Right renal cortex interstitium (tissue), 3 donors: ENCODE measurements around the gene GAB2. TPM values are rescaled to one million over a fixed set of nuclear protein-coding genes. Genes with fewer than 3 reads are reported as not detected.
"Not testable (repeated sequence)": the region's sequence is repeated elsewhere in the genome, so short reads cannot be mapped to it uniquely, and the experiment has no call there.

ENCODE experiments used
- DNase-seq, 3 donors: peaks; one replicate each; pipeline ENCODE4 v3.0.0-alpha.2; 2013; ENCODE audit warnings: low read depth in 3 of 3, low spot score in 2 of 3
- polyA plus RNA-seq, 3 donors: library from polyadenylated mRNA; unstranded; fragments of 120-200 nt; gene quantifications; one replicate each; pipeline ENCODE4 v1.2.1, GENCODE V29; 2013; ENCODE audit not compliant: insufficient read length in 3 of 3

Gene GAB2
- polyA plus RNA-seq, 3 donors: 16.8 to 20.7 (median 17.0) TPM

GRCh38 chr11:78323363-78323762 is 94.3 kb downstream of the GAB2 start:
- no peak for DNase-seq

GRCh38 chr11:78319453-78319955 is 98.1 kb downstream of the GAB2 start:
- DNase-seq: peak in 1 of 3 donors; percentile 24

GRCh38 chr11:78318321-78319114 is 99.1 kb downstream of the GAB2 start:
- no peak for DNase-seq

GRCh38 chr11:78315724-78316123 is 101.9 kb downstream of the GAB2 start:
- no peak for DNase-seq

GRCh38 chr11:78314762-78315161 is 102.9 kb downstream of the GAB2 start:
- DNase-seq: no peak

GRCh38 chr11:78313898-78314297 is 103.7 kb downstream of the GAB2 start:
- DNase-seq: no peak

- DNase-seq: no peak
Measured at GRCh38 chr11:78313181-78313795, 104.3 kb downstream of the GAB2 start.

GRCh38 chr11:78312712-78313111 is 104.9 kb downstream of the GAB2 start:
- no peak for DNase-seq

- DNase-seq: no peak
Measured at GRCh38 chr11:78311702-78312371, 105.8 kb downstream of the GAB2 start.

- DNase-seq: no peak
Measured at GRCh38 chr11:78310500-78310909, 107.1 kb downstream of the GAB2 start.

GRCh38 chr11:78304201-78304600 is 113.4 kb downstream of the GAB2 start:
- no peak for DNase-seq

- DNase-seq: no peak
Measured at GRCh38 chr11:78300108-78300839, 117.3 kb downstream of the GAB2 start.

- no peak for DNase-seq
Measured at GRCh38 chr11:78299000-78299710, 118.5 kb downstream of the GAB2 start.

GRCh38 chr11:78298291-78298771 is 119.3 kb downstream of the GAB2 start:
- DNase-seq: no peak

GRCh38 chr11:78295991-78296930 is 121.4 kb downstream of the GAB2 start:
- no peak for DNase-seq

GRCh38 chr11:78295347-78295746 is 122.3 kb downstream of the GAB2 start:
- DNase-seq: no peak

- DNase-seq: not testable (repeated sequence)
Measured at GRCh38 chr11:78294100-78294499, 123.5 kb downstream of the GAB2 start.

- DNase-seq: no peak
Measured at GRCh38 chr11:78293536-78293935, 124.1 kb downstream of the GAB2 start.
